ENCODE data around the gene KRT81. TPM values are rescaled to one million over a fixed set of nuclear protein-coding genes. Genes with fewer than 3 reads are reported as not detected.

KRT81 gene
- total RNA-seq, 2 experiments from 2014 or later = not detected

DNA sequence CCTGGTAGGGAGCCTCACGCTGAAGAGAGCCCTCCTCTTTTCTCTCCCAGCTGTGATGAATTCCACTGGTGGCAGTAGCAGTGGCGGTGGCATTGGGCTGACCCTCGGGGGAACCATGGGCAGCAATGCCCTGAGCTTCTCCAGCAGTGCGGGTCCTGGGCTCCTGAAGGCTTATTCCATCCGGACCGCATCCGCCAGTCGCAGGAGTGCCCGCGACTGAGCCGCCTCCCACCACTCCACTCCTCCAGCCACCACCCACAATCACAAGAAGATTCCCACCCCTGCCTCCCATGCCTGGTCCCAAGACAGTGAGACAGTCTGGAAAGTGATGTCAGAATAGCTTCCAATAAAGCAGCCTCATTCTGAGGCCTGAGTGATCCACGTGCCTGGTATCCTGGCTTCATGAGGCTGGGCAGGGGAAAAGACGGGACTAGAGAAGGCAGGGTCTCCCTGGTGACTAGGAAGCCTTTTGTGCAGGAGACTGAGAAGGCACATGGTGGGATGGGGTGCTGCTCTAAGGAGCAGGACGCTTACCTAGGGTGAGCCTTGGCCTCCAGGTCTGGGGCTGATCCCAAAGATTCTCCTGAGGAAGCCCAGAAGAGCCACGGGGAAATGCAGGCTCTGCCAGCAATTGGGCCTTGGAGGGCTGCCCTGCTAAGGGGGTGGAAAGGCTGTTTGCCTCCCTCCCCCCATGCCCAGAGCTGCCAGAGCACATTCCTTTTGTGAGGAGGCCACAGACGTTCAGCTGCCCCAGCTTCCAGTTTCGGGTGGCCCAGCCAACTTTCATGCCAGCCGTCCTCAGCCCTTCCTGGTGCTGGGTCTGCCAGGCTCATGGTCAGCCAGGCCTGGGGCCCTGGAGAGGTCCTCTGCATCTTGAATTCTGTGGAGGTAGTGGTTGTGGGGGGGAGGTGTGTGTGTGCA lies 42.5 kb downstream of the KRT81 start:
- Mint-ChIP-seq H3K27ac (no peak overlapping the region), H3K36me3 (ENCODE audit: low read depth) (no peaks in the 10 kb centered on the region), H3K4me3 (no peak overlapping the region), H3K27me3 (peaks cover 45% of the 10 kb centered on the region), H3K9me3 (no peaks in the 10 kb centered on the region), H3K4me1 (ENCODE audit: low read depth) (peaks cover 15% of the 10 kb centered on the region)
- DNase-seq (peak in 1 of 14 experiments; percentile 28), ATAC-seq (ENCODE audit: poor library complexity) (no peak)
- Histone ChIP-seq H3K9me3 (ENCODE audit: control insufficient read depth in 1 of 2, insufficient read depth in 1 of 2, low read length in 2 of 2) (peaks cover 0 to 4% of the 10 kb centered on the region in 2 experiments), H3K36me3 (ENCODE audit: insufficient read depth, low read length) (no peaks in the 10 kb centered on the region), H3K4me1 (ENCODE audit: insufficient read depth, low read length) (peaks cover 23% of the 10 kb centered on the region), H3K27me3 (ENCODE audit: control insufficient read depth in 1 of 2, insufficient read depth in 2 of 2, low read length in 2 of 2) (peaks cover 13 to 14% of the 10 kb centered on the region in 2 experiments), H3K4me3 (ENCODE audit: low read length) (no peak overlapping the region), H3K27ac (ENCODE audit: low read depth in 1 of 2, low read length in 2 of 2) (no peak overlapping the region)
- TF ChIP-seq CTCF (IDR thresholded peaks at IDR 0.05) = no peak
- ChIA-PET POLR2A (no interaction called here), CTCF (no interaction called here)
- intact Hi-C loops (cut with DNase I, micrococcal nuclease) = no loop called here

GRCh38 chr12:52247622-52248540 lies 43.5 kb downstream of the KRT81 start:
- Mint-ChIP-seq H3K4me1 (ENCODE audit: low read depth) (peaks cover 18% of the 10 kb centered on the region), H3K27ac (no peak overlapping the region), H3K4me3 (no peak overlapping the region), H3K27me3 (peaks cover 38% of the 10 kb centered on the region), H3K9me3 (no peaks in the 10 kb centered on the region), H3K36me3 (ENCODE audit: low read depth) (no peaks in the 10 kb centered on the region)
- TF ChIP-seq CTCF (IDR thresholded peaks at IDR 0.05) = no peak
- intact Hi-C loops (cut with DNase I, micrococcal nuclease) = no loop called here
- peak in 1 of 14 experiments; percentile 16 for DNase-seq
- H3K27me3 ChIP-seq (ENCODE audit: control insufficient read depth in 1 of 2, insufficient read depth in 2 of 2, low read length in 2 of 2) = peaks cover 13 to 14% of the 10 kb centered on the region in 2 experiments
- no peaks in the 10 kb centered on the region for H3K36me3 ChIP-seq (ENCODE audit: insufficient read depth, low read length)
- no peak overlapping the region for H3K4me3 ChIP-seq (ENCODE audit: low read length)
- peaks cover 32% of the 10 kb centered on the region for H3K4me1 ChIP-seq (ENCODE audit: insufficient read depth, low read length)
- ChIA-PET CTCF (no interaction called here), POLR2A (no interaction called here)
- peaks cover 0 to 4% of the 10 kb centered on the region in 2 experiments for H3K9me3 ChIP-seq (ENCODE audit: control insufficient read depth in 1 of 2, insufficient read depth in 1 of 2, low read length in 2 of 2)
- no peak overlapping the region for H3K27ac ChIP-seq (ENCODE audit: low read depth in 1 of 2, low read length in 2 of 2)
- no peak for ATAC-seq (ENCODE audit: poor library complexity)

DNA sequence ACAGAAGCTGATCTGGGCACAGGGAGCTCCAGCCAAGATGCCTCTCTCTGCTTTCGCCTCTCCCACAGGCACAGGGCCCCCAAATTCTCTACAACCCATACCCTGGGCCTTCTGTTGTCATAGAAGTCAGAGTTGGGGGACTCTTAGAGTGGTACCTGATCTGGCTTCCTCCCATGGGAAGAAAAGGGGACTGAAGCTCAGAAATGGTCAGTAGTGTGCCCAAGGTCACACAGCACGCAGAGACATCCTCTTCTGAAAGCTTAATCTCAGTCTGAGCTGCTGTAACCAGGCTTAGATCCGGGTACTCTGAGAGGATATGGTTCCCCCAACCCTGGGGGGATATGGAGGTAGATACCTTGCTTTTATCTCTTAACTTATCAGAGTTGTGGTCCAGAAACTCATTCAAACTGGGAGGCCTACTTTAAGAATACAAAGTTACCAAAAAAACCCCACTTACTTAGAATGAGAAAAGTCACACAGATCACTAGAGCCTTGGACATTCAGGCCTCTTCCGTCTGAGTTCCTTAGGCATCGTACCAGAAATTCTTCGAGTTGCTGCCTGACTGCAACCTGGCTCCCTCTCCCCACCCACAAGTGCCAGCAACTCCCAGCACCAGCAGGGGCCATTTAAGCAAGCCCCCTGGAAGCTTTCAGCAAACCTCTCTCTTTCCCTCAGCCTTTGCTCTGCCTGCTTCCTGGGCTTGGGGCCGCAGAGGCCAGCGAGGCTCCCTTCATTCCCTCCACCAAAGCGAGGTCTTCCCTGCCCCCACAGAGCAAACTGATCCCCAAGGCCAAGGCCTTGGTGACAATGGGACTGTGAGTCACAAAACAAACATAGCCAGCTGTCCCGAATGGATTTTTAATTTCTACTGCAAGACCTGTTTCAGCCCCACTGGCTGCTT lies 44.4 kb downstream of the KRT81 start:
- H3K36me3 Mint-ChIP-seq (ENCODE audit: low read depth) = no peaks in the 10 kb centered on the region
- H3K4me3 ChIP-seq (ENCODE audit: low read length) = no peak overlapping the region

More for the DNA sequence above, 44.4 kb downstream of the KRT81 start:
- ATAC-seq (ENCODE audit: poor library complexity) (no peak), DNase-seq (no peak)
- ChIA-PET POLR2A (no interaction called here), CTCF (no interaction called here)
- Mint-ChIP-seq H3K4me3 (no peak overlapping the region), H3K4me1 (ENCODE audit: low read depth) (peaks cover 18% of the 10 kb centered on the region), H3K9me3 (no peaks in the 10 kb centered on the region), H3K27ac (no peak overlapping the region), H3K27me3 (peaks cover 38% of the 10 kb centered on the region)
- H3K9me3 ChIP-seq (ENCODE audit: control insufficient read depth in 1 of 2, insufficient read depth in 1 of 2, low read length in 2 of 2) = peaks cover 0 to 4% of the 10 kb centered on the region in 2 experiments
- H3K4me1 ChIP-seq (ENCODE audit: insufficient read depth, low read length) = peaks cover 33% of the 10 kb centered on the region
- no peak overlapping the region for H3K27ac ChIP-seq (ENCODE audit: low read depth in 1 of 2, low read length in 2 of 2)
- no peak for TF ChIP-seq CTCF (IDR thresholded peaks at IDR 0.05)
- H3K36me3 ChIP-seq (ENCODE audit: insufficient read depth, low read length) = no peaks in the 10 kb centered on the region
- H3K27me3 ChIP-seq (ENCODE audit: control insufficient read depth in 1 of 2, insufficient read depth in 2 of 2, low read length in 2 of 2) = peaks cover 13 to 14% of the 10 kb centered on the region in 2 experiments
- intact Hi-C loops (cut with DNase I, micrococcal nuclease) = no loop called here
